ENCODE measurements around the gene PRDM2.

Gene PRDM2

GRCh38 chr1:13782634-13783360 is 82.8 kb downstream of the PRDM2 start:
- TF ChIP-seq CTCF (IDR thresholded peaks at IDR 0.05; ENCODE audit: extremely low read depth, missing control alignments): no peak
- no peak for DNase-seq (ENCODE audit: low spot score)

GRCh38 chr1:13783551-13783950 is 83.6 kb downstream of the PRDM2 start:
- no peak for DNase-seq (ENCODE audit: low spot score)
- TF ChIP-seq CTCF (IDR thresholded peaks at IDR 0.05; ENCODE audit: extremely low read depth, missing control alignments): no peak

- DNase-seq (ENCODE audit: low spot score): no peak
- TF ChIP-seq CTCF (IDR thresholded peaks at IDR 0.05; ENCODE audit: extremely low read depth, missing control alignments): no peak
These were observed 85.0 kb downstream of the PRDM2 start for GRCh38 chr1:13784971-13785370.

DNA sequence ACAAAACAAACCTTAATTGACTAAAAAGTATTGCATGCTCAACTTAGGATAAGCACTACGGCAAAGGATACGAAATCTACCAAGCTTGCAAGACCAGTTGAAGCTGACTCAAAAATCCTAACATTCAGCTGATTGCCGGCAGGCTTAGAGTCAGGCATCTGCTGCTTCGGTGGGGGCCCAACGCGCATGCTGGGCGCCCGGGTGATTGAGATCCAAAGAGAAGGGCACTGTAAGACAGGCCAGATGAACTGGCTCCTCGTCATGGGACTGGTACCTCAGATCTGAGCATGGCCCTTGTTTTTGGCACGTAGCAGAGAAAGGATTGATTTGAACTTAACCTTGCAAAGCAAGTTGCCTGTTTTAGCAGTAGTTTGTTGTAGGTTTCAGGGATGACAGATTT is 86.6 kb downstream of the PRDM2 start:
- TF ChIP-seq CTCF (IDR thresholded peaks at IDR 0.05; ENCODE audit: extremely low read depth, missing control alignments): no peak
- DNase-seq (ENCODE audit: low spot score): no peak

- TF ChIP-seq CTCF (IDR thresholded peaks at IDR 0.05; ENCODE audit: extremely low read depth, missing control alignments): no peak
- DNase-seq (ENCODE audit: low spot score): no peak
These were observed 88.8 kb downstream of the PRDM2 start for GRCh38 chr1:13788795-13789194.

- no peak for TF ChIP-seq CTCF (IDR thresholded peaks at IDR 0.05; ENCODE audit: extremely low read depth, missing control alignments)
- DNase-seq (ENCODE audit: low spot score): no peak
These were observed 90.5 kb downstream of the PRDM2 start for GRCh38 chr1:13790290-13791030.

DNA sequence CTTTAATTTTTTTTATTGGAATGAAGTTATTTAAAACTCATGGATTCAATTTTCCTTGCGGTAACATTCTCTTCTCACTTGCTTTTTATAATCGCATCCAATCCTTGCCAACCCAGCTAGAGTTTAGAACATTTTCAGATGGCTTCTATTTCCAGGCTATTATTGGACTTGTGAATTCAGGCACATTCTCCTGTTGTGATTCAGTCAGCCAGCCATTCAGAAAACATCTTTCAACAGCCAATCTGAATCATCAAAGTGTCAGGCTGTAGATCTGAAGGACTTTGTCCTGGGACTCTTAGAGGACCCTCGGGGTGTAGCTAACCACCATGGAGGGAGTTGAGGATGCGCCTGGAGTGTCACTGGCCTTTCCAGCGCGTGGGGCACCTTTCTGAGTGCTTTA is 92.4 kb downstream of the PRDM2 start:
- DNase-seq (ENCODE audit: low spot score): no peak
- TF ChIP-seq CTCF (IDR thresholded peaks at IDR 0.05; ENCODE audit: extremely low read depth, missing control alignments): no peak
